Activated naive CD4-positive, alpha-beta T cell treated with anti-CD3 and anti-CD28 coated beads, Interleukin-2, amount 50 U/mL, for 72 hours (primary cell): ENCODE results near the gene RD3L. TPM values are rescaled to one million over a fixed set of nuclear protein-coding genes. Genes with fewer than 3 reads are reported as not detected.

Experiments
- total RNA-seq, 2 donors: library from RNA; stranded (reverse); gene quantifications; one replicate each; pipeline ENCODE4 v1.2.3, GENCODE V29; 2022

Gene RD3L
- total RNA-seq, 2 donors from 2014 or later: not detected

Other genes with a start within 250 kb of the RD3L start
- gene XRCC3, start 227.1 kb downstream of the RD3L start, total RNA-seq: 10 to 100 TPM; 45.8 to 46.4 TPM
- gene ZFYVE21, start 226.7 kb downstream of the RD3L start, total RNA-seq: 10 to 100 TPM; 15.3 to 16.4 TPM
- 10 to 100 TPM; 11.7 to 12.1 TPM for gene PPP1R13B, start 95.0 kb downstream of the RD3L start, total RNA-seq
- gene TDRD9, start 14.1 kb downstream of the RD3L start, total RNA-seq: under 1 TPM; 0.10 to 0.68 TPM
- not detected for gene ASPG, start 143.2 kb upstream of the RD3L start, total RNA-seq
- under 1 TPM in 1 of 2 donors, not detected in 1; 0.43 TPM for gene KIF26A, start 196.1 kb upstream of the RD3L start, total RNA-seq